Activated T-helper 1 cell treated with anti-CD3 and anti-CD28 coated beads, Interleukin-12 subunit alpha, Interleukin-12 subunit beta, Interleukin-2, Interleukin-4 antibody, amounts not matched to agents 30 ng/mL and 10 ng/mL and 1 ng/mL, durations not matched to agents 14 hours and 24 hours and 36 hours (primary cell): ENCODE data around the gene TSTD1. TPM values are rescaled to one million over a fixed set of nuclear protein-coding genes. Genes with fewer than 3 reads are reported as not detected.
"Not testable (repeated sequence)": the region's sequence is repeated elsewhere in the genome, so short reads cannot be mapped to it uniquely, and the experiment has no call there.

Experiments
- DNase-seq: peaks from one replicate; pipeline ENCODE4 v3.0.0; 2021; ENCODE audit warnings: low spot score
- H3K27ac Mint-ChIP-seq: one replicate; pipeline ENCODE4 v1.8.0; 2021; ENCODE audit warnings: mild to moderate bottlenecking, mixed read lengths
- H3K27me3 Mint-ChIP-seq: one replicate; pipeline ENCODE4 v1.8.0; 2022; ENCODE audit warnings: mild to moderate bottlenecking, moderate library complexity, mixed read lengths; ENCODE audit not compliant: insufficient read depth
- H3K36me3 Mint-ChIP-seq: one replicate; pipeline ENCODE4 v1.8.0; 2021; ENCODE audit warnings: low read depth, mixed read lengths
- H3K4me1 Mint-ChIP-seq: one replicate; pipeline ENCODE4 v1.8.0; 2021; ENCODE audit warnings: low read depth, mixed read lengths
- H3K4me3 Mint-ChIP-seq: one replicate; pipeline ENCODE4 v1.8.0; 2021; ENCODE audit warnings: mild to moderate bottlenecking, moderate library complexity, mixed read lengths
- H3K9me3 Mint-ChIP-seq: one replicate; pipeline ENCODE4 v1.8.0; 2021; ENCODE audit warnings: mixed read lengths
- intact Hi-C: fragments of 100-400 bp; cut with micrococcal nuclease; formaldehyde crosslinking; loops from one replicate; pipeline ENCODE4 v1.15.1; 2024
- total RNA-seq: library from RNA; stranded (reverse); gene quantifications from 2 replicates; pipeline ENCODE4 v1.2.3, GENCODE V29; 2022

TSTD1 gene
- total RNA-seq, 1 donor from 2014 or later, result 43.3 TPM

GRCh38 chr1:161009602-161010211, 29.1 kb downstream of the TSTD1 start:
- peaks cover 6% of the 10 kb centered on the region for H3K36me3 Mint-ChIP-seq
- H3K4me3 Mint-ChIP-seq, result no peak overlapping the region
- no peaks in the 10 kb centered on the region for H3K27me3 Mint-ChIP-seq
- intact Hi-C loops, result no loop called here
- H3K4me1 Mint-ChIP-seq, result peaks cover 27% of the 10 kb centered on the region
- no peak for DNase-seq
- H3K9me3 Mint-ChIP-seq, result no peaks in the 10 kb centered on the region
- H3K27ac Mint-ChIP-seq, result no peak overlapping the region

- intact Hi-C loops, result no loop called here
- DNase-seq, result no peak
- Mint-ChIP-seq H3K9me3 (no peaks in the 10 kb centered on the region), H3K4me1 (peaks cover 23% of the 10 kb centered on the region), H3K36me3 (peaks cover 5% of the 10 kb centered on the region), H3K27ac (no peak overlapping the region), H3K4me3 (no peak overlapping the region), H3K27me3 (no peaks in the 10 kb centered on the region)
Observed at GRCh38 chr1:161008869-161009510, 29.8 kb downstream of the TSTD1 start.

- Mint-ChIP-seq H3K27ac (no peak overlapping the region), H3K9me3 (no peaks in the 10 kb centered on the region), H3K27me3 (no peaks in the 10 kb centered on the region), H3K4me1 (peaks cover 11% of the 10 kb centered on the region), H3K4me3 (no peak overlapping the region), H3K36me3 (peaks cover 3% of the 10 kb centered on the region)
- intact Hi-C loops, result no loop called here
- no peak for DNase-seq
Observed at GRCh38 chr1:161007369-161007768, 31.4 kb downstream of the TSTD1 start.

- no peak for DNase-seq
- H3K27ac Mint-ChIP-seq, result no peak overlapping the region
- no peaks in the 10 kb centered on the region for H3K27me3 Mint-ChIP-seq
- no peaks in the 10 kb centered on the region for H3K36me3 Mint-ChIP-seq
- peaks cover 7% of the 10 kb centered on the region for H3K4me1 Mint-ChIP-seq
- no peak overlapping the region for H3K4me3 Mint-ChIP-seq
- intact Hi-C loops, result no loop called here
- no peaks in the 10 kb centered on the region for H3K9me3 Mint-ChIP-seq
Observed at GRCh38 chr1:161006563-161006962, 32.2 kb downstream of the TSTD1 start.

- Mint-ChIP-seq H3K9me3 (no peaks in the 10 kb centered on the region), H3K27me3 (no peaks in the 10 kb centered on the region), H3K27ac (no peak overlapping the region), H3K36me3 (peaks cover 13% of the 10 kb centered on the region), H3K4me1 (peaks cover 13% of the 10 kb centered on the region), H3K4me3 (no peak overlapping the region)
- DNase-seq, result no peak
- intact Hi-C loops, result no loop called here
Observed at GRCh38 chr1:161001525-161001924, 37.2 kb downstream of the TSTD1 start.

- H3K36me3 Mint-ChIP-seq, result peaks cover 13% of the 10 kb centered on the region
- no peaks in the 10 kb centered on the region for H3K27me3 Mint-ChIP-seq
- intact Hi-C loops, result no loop called here
- H3K4me1 Mint-ChIP-seq, result peaks cover 18% of the 10 kb centered on the region
- H3K4me3 Mint-ChIP-seq, result no peak overlapping the region
- no peaks in the 10 kb centered on the region for H3K9me3 Mint-ChIP-seq
- no peak overlapping the region for H3K27ac Mint-ChIP-seq
- no peak for DNase-seq
Observed at GRCh38 chr1:161000736-161001480, 37.9 kb downstream of the TSTD1 start.

GRCh38 chr1:160999376-160999775, 39.4 kb downstream of the TSTD1 start:
- DNase-seq, result no peak
- Mint-ChIP-seq H3K27me3 (no peaks in the 10 kb centered on the region), H3K4me1 (peaks cover 27% of the 10 kb centered on the region), H3K27ac (no peak overlapping the region), H3K9me3 (no peaks in the 10 kb centered on the region), H3K36me3 (peaks cover 13% of the 10 kb centered on the region), H3K4me3 (no peak overlapping the region)
- intact Hi-C loops, result loop anchor here (5.0 kb wide), 1 partner anchor 118 kb away; the partner anchor contains the start of genes NIT1 and PFDN2

GRCh38 chr1:160997323-160998038, 41.3 kb downstream of the TSTD1 start:
- peak overlapping the region; percentile 47 for H3K27ac Mint-ChIP-seq
- H3K9me3 Mint-ChIP-seq, result no peaks in the 10 kb centered on the region
- no peaks in the 10 kb centered on the region for H3K27me3 Mint-ChIP-seq
- peaks cover 13% of the 10 kb centered on the region for H3K36me3 Mint-ChIP-seq
- peaks cover 33% of the 10 kb centered on the region for H3K4me1 Mint-ChIP-seq
- H3K4me3 Mint-ChIP-seq, result no peak overlapping the region
- intact Hi-C loops, result loop anchor here (2.0 to 5.0 kb wide), 2 partner anchors 99 to 120 kb away; partner anchors contain the start of genes NIT1 and PFDN2
- DNase-seq, result peak; percentile 41

GRCh38 chr1:160996178-160996577, 42.6 kb downstream of the TSTD1 start:
- intact Hi-C loops, result loop anchor here (2.0 to 5.0 kb wide), 2 partner anchors 101 to 121 kb away; partner anchors contain the start of genes NIT1 and PFDN2
- Mint-ChIP-seq H3K27ac (no peak overlapping the region), H3K9me3 (no peaks in the 10 kb centered on the region), H3K36me3 (peaks cover 13% of the 10 kb centered on the region), H3K4me3 (no peak overlapping the region), H3K27me3 (no peaks in the 10 kb centered on the region), H3K4me1 (peaks cover 33% of the 10 kb centered on the region)
- no peak for DNase-seq

- Mint-ChIP-seq H3K4me1 (peaks cover 38% of the 10 kb centered on the region), H3K36me3 (no peaks in the 10 kb centered on the region), H3K4me3 (no peak overlapping the region), H3K27me3 (peaks cover 7% of the 10 kb centered on the region), H3K9me3 (no peaks in the 10 kb centered on the region), H3K27ac (no peak overlapping the region)
- no peak for DNase-seq
- intact Hi-C loops, result loop anchor here (2.0 kb wide), 1 partner anchor 145 kb away; no protein-coding TSS in a partner anchor
Observed at GRCh38 chr1:160993544-160994193, 45.1 kb downstream of the TSTD1 start.

GRCh38 chr1:160992036-160992435, 46.7 kb downstream of the TSTD1 start:
- intact Hi-C loops, result loop anchor here (2.0 kb wide), 1 partner anchor 147 kb away; no protein-coding TSS in a partner anchor
- DNase-seq, H3K9me3 Mint-ChIP-seq, H3K27ac Mint-ChIP-seq, H3K4me3 Mint-ChIP-seq, H3K36me3 Mint-ChIP-seq: not testable (repeated sequence)
- peaks cover 29% of the 10 kb centered on the region for H3K4me1 Mint-ChIP-seq
- peaks cover 11% of the 10 kb centered on the region for H3K27me3 Mint-ChIP-seq
